ENCODE data around the gene MBD3L3.
"Not testable (repeated sequence)": the region's sequence is repeated elsewhere in the genome, so short reads cannot be mapped to it uniquely, and the experiment has no call there.

MBD3L3 gene

GRCh38 chr19:7069904-7070226, 11.4 kb upstream of the MBD3L3 start:
- DNase-seq (ENCODE audit: low read depth) = peak; percentile 10
- no peak for TF ChIP-seq CTCF (conservative IDR thresholded peaks at IDR 0.05; ENCODE audit: low read length)
- H3K4me3 ChIP-seq (ENCODE audit: low read length) = peak overlapping the region; percentile 83

- peak within 1 kb of the TSS; percentile 83 for H3K4me3 ChIP-seq (ENCODE audit: low read length)
- DNase-seq (ENCODE audit: low read depth) = peak; percentile 96
- no peak for TF ChIP-seq CTCF (conservative IDR thresholded peaks at IDR 0.05; ENCODE audit: low read length)
These were observed 10.8 kb upstream of the MBD3L3 start, which contains the start of gene ZNF557 for GRCh38 chr19:7069042-7069903. Gene ZNF557 (plus strand): TSS chr19:7069703. CDS start chr19:7075075, 5,372 bp downstream.

GRCh38 chr19:7068599-7068998, 10.1 kb upstream of the MBD3L3 start:
- TF ChIP-seq CTCF (conservative IDR thresholded peaks at IDR 0.05; ENCODE audit: low read length) = no peak
- DNase-seq (ENCODE audit: low read depth) = no peak
- peak overlapping the region; percentile 43; the same call in 1 of the 2 replicates for H3K4me3 ChIP-seq (ENCODE audit: low read length)

- no peak for TF ChIP-seq CTCF (conservative IDR thresholded peaks at IDR 0.05; ENCODE audit: low read length)
- DNase-seq (ENCODE audit: low read depth) = peak; percentile 59
- no peak overlapping the region for H3K4me3 ChIP-seq (ENCODE audit: low read length)
These were observed 9.2 kb upstream of the MBD3L3 start for GRCh38 chr19:7067716-7068115.

- H3K4me3 ChIP-seq (ENCODE audit: low read length) = not testable (repeated sequence)
- peak; percentile 13 for DNase-seq (ENCODE audit: low read depth)
- peak; percentile 20 for TF ChIP-seq CTCF (conservative IDR thresholded peaks at IDR 0.05; ENCODE audit: low read length)
These were observed 8.6 kb upstream of the MBD3L3 start for GRCh38 chr19:7067122-7067521.

GRCh38 chr19:7063764-7064418, 5.4 kb upstream of the MBD3L3 start:
- no peak for TF ChIP-seq CTCF (conservative IDR thresholded peaks at IDR 0.05; ENCODE audit: low read length)
- no peak for DNase-seq (ENCODE audit: low read depth)
- no peak overlapping the region for H3K4me3 ChIP-seq (ENCODE audit: low read length)

GRCh38 chr19:7063339-7063738, 4.9 kb upstream of the MBD3L3 start:
- no peak for DNase-seq (ENCODE audit: low read depth)
- no peak for TF ChIP-seq CTCF (conservative IDR thresholded peaks at IDR 0.05; ENCODE audit: low read length)
- H3K4me3 ChIP-seq (ENCODE audit: low read length) = no peak overlapping the region

GRCh38 chr19:7059977-7060376, 1.5 kb upstream of the MBD3L3 start:
- not testable (repeated sequence) for DNase-seq (ENCODE audit: low read depth); H3K4me3 ChIP-seq (ENCODE audit: low read length)

GRCh38 chr19:7056371-7056770, 2.1 kb downstream of the MBD3L3 start:
- DNase-seq (ENCODE audit: low read depth); H3K4me3 ChIP-seq (ENCODE audit: low read length): not testable (repeated sequence)

GRCh38 chr19:7055679-7056078, 2.8 kb downstream of the MBD3L3 start:
- H3K4me3 ChIP-seq (ENCODE audit: low read length); DNase-seq (ENCODE audit: low read depth): not testable (repeated sequence)
